ENCODE measurements around the gene MRPS12.

DNA sequence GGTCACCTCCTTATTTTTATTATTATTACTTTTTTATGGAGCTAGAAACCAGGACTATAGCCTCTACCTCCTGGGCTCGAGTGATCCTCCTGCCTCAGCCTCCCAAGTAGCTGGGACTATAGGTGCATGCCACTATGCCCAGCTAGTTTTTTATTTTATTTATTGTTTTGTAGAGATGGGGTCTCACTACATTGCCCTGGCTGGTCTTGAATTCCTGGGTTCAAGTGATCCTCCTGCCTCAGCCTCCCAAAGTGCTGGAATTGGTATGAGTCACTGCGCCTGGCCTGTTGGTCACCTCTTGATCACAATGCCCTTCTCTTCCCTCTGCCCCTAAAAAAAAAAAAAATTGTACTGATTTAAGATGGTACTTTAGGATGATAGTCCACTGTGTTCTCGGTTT, 20.4 kb downstream of the MRPS12 start:
- no peak for TF ChIP-seq EZH2 (IDR thresholded peaks at IDR 0.05; ENCODE audit: insufficient read depth, poor library complexity, severe bottlenecking)
- TF ChIP-seq EZH2phosphoT487 (IDR thresholded peaks at IDR 0.05; ENCODE audit: insufficient read depth, low read depth) = no peak

Data from GM23248 (cell line).